HEK293T (cell line): Measurements from ENCODE around the gene ZNF133.
"Not testable (repeated sequence)": the region's sequence is repeated elsewhere in the genome, so short reads cannot be mapped to it uniquely, and the experiment has no call there.

Experiments
- BHLHE40 ChIP-seq: fragments of 450-650 bp; IDR thresholded peaks from 2 replicates; pipeline ENCODE4 v1.6.1; 2016; ENCODE audit warnings: mild to moderate bottlenecking, moderate library complexity, borderline replicate concordance
- FOXM1 ChIP-seq: fragments of 450-650 bp; IDR thresholded peaks from 2 replicates; pipeline ENCODE4 v1.6.1; 2017; ENCODE audit warnings: mild to moderate bottlenecking, borderline replicate concordance

- not testable (repeated sequence) for TF ChIP-seq FOXM1, BHLHE40
Measured at GRCh38 chr20:18349749-18350148, 61.4 kb downstream of the ZNF133 start.
